ENCODE data around the gene MAGI2.

Gene MAGI2

DNA sequence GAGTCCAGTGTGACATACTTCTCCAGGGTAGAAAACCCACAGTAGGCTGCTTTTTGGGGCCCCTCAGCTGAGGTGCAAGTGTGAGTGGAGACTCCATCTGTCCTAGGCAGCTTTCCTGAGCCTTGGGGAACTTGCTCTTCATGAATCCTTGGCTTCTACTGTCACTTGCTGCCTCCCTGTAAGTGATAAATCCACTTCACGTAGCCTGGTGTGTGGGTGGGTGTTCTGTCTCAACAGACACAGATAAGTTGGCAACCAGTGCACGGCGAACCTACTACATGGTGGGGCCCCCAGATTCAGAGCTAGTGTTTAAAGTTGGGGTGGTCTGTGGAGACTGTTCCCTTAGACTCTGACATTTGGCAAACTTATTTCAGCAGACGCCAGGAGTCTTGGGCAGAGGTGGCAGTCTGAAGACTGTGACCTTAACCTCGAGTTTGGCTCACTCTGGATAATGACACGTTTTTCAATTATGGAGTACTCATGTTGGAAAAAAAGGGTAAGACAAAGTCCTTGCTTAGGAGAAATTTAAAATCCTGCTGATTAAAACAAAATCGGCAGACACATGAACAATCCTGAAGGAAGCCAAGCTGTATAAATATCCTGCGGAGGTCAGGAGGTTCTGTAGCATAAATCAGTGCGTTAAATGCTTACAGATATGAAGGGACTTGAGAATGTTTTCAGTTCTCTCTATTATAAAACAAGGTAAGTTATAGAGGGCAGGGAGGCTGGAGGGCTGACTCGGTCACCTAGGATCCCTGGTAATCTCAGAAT, 1278.0 kb downstream of the MAGI2 start:
- Histone ChIP-seq H3K36me3 (ENCODE audit: control insufficient read depth, low read length) (no peaks in the 10 kb centered on the region), H3K9me2 (replicated peaks; ENCODE audit: control insufficient read depth, low read length) (no peaks in the 10 kb centered on the region), H4K20me1 (ENCODE audit: control insufficient read depth, insufficient read depth, low read depth, low read length) (no peaks in the 10 kb centered on the region), H3K4me2 (ENCODE audit: low read length) (no peak overlapping the region), H3K9me3 (ENCODE audit: control insufficient read depth, insufficient read depth, low read length) (no peaks in the 10 kb centered on the region), H3K27me3 (ENCODE audit: control insufficient read depth, low read length) (no peaks in the 10 kb centered on the region), H3K4me1 (ENCODE audit: control insufficient read depth, low read length) (no peaks in the 10 kb centered on the region), H3K27ac (ENCODE audit: low read depth, low read length) (no peak overlapping the region), H3F3A (ENCODE audit: control insufficient read depth, insufficient read depth) (no peaks in the 10 kb centered on the region), H3K4me3 (ENCODE audit: low read length) (no peak overlapping the region), H3K79me2 (ENCODE audit: control insufficient read depth, low read length) (no peaks in the 10 kb centered on the region)
- TF ChIP-seq, protein P1, sequence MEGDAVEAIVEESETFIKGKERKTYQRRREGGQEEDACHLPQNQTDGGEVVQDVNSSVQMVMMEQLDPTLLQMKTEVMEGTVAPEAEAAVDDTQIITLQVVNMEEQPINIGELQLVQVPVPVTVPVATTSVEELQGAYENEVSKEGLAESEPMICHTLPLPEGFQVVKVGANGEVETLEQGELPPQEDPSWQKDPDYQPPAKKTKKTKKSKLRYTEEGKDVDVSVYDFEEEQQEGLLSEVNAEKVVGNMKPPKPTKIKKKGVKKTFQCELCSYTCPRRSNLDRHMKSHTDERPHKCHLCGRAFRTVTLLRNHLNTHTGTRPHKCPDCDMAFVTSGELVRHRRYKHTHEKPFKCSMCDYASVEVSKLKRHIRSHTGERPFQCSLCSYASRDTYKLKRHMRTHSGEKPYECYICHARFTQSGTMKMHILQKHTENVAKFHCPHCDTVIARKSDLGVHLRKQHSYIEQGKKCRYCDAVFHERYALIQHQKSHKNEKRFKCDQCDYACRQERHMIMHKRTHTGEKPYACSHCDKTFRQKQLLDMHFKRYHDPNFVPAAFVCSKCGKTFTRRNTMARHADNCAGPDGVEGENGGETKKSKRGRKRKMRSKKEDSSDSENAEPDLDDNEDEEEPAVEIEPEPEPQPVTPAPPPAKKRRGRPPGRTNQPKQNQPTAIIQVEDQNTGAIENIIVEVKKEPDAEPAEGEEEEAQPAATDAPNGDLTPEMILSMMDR (IDR thresholded peaks at IDR 0.05; ENCODE audit: low read depth, low read length, poor library complexity, severe bottlenecking) = no peak
- TF ChIP-seq EZH2phosphoT487 (IDR thresholded peaks at IDR 0.05; ENCODE audit: borderline replicate concordance, low read length) = no peak

DNA sequence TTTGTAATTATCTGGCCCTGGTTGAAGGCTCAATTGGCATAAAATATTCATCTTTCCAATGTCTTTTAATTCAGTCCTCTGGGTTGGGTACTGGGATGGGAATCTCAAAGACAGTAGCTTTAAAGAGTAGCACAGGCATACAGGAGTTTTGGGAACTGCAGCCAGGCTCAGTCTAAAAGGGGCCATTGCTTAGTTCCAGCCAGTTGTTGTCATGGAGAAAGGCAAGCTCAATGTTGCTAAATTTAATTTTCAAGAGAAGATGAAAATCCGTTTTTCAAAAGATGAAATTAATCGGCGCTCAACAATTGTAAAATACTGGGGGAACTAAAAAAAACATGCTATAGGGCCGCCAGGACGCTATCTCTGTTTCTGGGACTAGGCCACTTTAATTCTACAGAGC, 1279.8 kb downstream of the MAGI2 start:
- H3K9me3 ChIP-seq (ENCODE audit: control insufficient read depth, insufficient read depth, low read length) = no peaks in the 10 kb centered on the region
- H3K9me2 ChIP-seq (replicated peaks; ENCODE audit: control insufficient read depth, low read length) = no peaks in the 10 kb centered on the region
- no peaks in the 10 kb centered on the region for H3K79me2 ChIP-seq (ENCODE audit: control insufficient read depth, low read length)
- no peaks in the 10 kb centered on the region for H3K4me1 ChIP-seq (ENCODE audit: control insufficient read depth, low read length)
- H3K4me2 ChIP-seq (ENCODE audit: low read length) = no peak overlapping the region
- H3K27me3 ChIP-seq (ENCODE audit: control insufficient read depth, low read length) = no peaks in the 10 kb centered on the region
- H3K36me3 ChIP-seq (ENCODE audit: control insufficient read depth, low read length) = no peaks in the 10 kb centered on the region
- no peak overlapping the region for H3K27ac ChIP-seq (ENCODE audit: low read depth, low read length)
- TF ChIP-seq, protein P1 (IDR thresholded peaks at IDR 0.05; ENCODE audit: low read depth, low read length, poor library complexity, severe bottlenecking) = no peak
- no peak for TF ChIP-seq EZH2phosphoT487 (IDR thresholded peaks at IDR 0.05; ENCODE audit: borderline replicate concordance, low read length)
- H3F3A ChIP-seq (ENCODE audit: control insufficient read depth, insufficient read depth) = no peaks in the 10 kb centered on the region
- H4K20me1 ChIP-seq (ENCODE audit: control insufficient read depth, insufficient read depth, low read depth, low read length) = no peaks in the 10 kb centered on the region
- H3K4me3 ChIP-seq (ENCODE audit: low read length) = no peak overlapping the region

DNA sequence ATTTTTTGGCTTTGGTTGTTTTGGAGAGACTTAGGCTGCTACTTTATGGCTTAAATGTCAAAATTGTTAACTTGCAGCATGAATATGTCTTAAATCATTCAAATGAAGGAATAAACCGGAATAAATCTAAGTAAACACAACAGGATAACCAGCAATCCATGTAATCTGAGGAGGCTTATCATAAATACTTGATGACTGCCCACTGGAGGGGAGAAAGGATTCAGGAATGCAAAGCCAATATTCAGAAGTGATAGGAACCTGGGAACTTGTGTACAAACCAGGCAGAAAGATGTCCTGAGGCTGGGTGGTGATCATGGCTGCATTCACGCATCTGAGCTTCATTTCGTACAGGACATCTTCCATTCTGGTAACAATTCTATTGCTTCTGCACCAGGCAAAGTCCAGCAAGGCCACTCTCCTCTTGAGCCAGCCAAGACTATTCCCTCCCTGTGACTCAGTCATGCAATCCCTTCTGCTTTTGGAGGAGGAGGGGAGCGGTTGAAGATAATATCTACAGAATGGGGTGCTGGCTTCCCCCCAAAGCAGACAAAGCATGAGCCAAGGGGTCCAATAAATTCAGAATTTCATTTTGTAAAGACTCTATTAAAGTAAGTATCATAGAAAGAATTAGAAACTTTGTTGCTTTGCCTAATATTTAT, 1280.4 kb downstream of the MAGI2 start:
- no peak overlapping the region for H3K4me3 ChIP-seq (ENCODE audit: low read length)
- no peaks in the 10 kb centered on the region for H3F3A ChIP-seq (ENCODE audit: control insufficient read depth, insufficient read depth)
- H3K79me2 ChIP-seq (ENCODE audit: control insufficient read depth, low read length) = no peaks in the 10 kb centered on the region
- no peak overlapping the region for H3K4me2 ChIP-seq (ENCODE audit: low read length)
- no peak overlapping the region for H3K27ac ChIP-seq (ENCODE audit: low read depth, low read length)
- no peaks in the 10 kb centered on the region for H3K9me2 ChIP-seq (replicated peaks; ENCODE audit: control insufficient read depth, low read length)
- H3K36me3 ChIP-seq (ENCODE audit: control insufficient read depth, low read length) = no peaks in the 10 kb centered on the region
- H4K20me1 ChIP-seq (ENCODE audit: control insufficient read depth, insufficient read depth, low read depth, low read length) = no peaks in the 10 kb centered on the region
- H3K9me3 ChIP-seq (ENCODE audit: control insufficient read depth, insufficient read depth, low read length) = no peaks in the 10 kb centered on the region
- no peaks in the 10 kb centered on the region for H3K27me3 ChIP-seq (ENCODE audit: control insufficient read depth, low read length)
- no peak for TF ChIP-seq EZH2phosphoT487 (IDR thresholded peaks at IDR 0.05; ENCODE audit: borderline replicate concordance, low read length)
- TF ChIP-seq, protein P1 (IDR thresholded peaks at IDR 0.05; ENCODE audit: low read depth, low read length, poor library complexity, severe bottlenecking) = no peak
- no peaks in the 10 kb centered on the region for H3K4me1 ChIP-seq (ENCODE audit: control insufficient read depth, low read length)
